ENCODE results near the gene CCT7. TPM values are rescaled to one million over a fixed set of nuclear protein-coding genes. Genes with fewer than 3 reads are reported as not detected.

CCT7 gene
- total RNA-seq, 1 donor from 2014 or later, result 216 TPM

DNA sequence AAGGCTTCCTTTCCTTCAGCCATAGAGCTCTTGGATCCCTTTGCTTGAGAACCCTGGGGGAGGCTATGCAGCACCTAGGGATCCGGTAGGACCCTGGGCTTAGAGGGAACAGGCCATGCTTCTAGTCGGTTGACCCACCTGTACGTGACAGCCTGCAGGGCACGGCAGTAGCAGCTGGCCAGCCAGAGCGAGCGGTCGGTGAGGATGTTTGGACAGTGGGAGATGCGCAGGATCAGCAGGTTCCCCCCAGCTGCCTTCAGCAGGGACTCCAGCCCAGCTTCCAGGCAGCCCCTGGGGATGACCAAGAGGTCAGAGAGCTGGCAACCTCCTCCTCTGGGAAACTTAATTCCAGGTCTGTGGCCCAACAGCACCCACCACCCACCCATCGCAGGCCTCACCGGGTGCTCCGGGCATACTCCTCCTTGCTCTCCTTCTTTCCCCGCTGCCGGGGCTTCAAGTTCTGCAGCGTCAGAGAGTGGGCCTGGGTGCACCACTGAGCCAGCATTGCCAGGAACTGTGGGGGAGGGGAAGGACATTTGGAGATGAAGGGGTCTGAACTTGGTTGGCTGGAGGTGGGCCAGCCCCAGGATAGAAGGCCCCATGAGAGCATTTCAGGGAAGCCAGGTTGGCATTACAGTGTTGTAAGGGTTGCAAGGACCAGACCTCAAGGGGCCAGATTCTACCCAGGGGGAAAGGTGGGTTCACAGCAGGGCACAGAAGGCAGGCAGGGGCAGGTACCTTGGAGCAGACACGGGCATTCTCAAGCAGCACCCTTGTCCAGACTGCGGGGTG, 29.6 kb downstream of the CCT7 start:
- ATAC-seq, result no peak
- DNase-seq, result no peak
- intact Hi-C loops (cut with micrococcal nuclease), result no loop called here

DNA sequence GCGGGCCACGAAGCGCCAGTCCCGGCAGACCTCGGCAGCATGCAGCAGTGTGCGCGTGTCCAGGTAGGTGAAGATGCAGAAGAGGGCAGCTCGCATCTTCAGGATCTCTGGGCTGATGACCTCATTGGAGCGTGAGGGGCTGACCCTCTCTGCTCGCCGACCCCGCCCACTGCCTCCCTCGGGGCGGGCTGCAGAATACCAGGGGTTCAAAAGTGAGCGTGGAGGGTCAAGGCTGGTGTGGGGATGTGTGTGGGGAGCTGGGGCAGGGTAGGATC, 30.2 kb downstream of the CCT7 start:
- intact Hi-C loops (cut with micrococcal nuclease), result no loop called here
- no peak for DNase-seq
- no peak for ATAC-seq

DNA sequence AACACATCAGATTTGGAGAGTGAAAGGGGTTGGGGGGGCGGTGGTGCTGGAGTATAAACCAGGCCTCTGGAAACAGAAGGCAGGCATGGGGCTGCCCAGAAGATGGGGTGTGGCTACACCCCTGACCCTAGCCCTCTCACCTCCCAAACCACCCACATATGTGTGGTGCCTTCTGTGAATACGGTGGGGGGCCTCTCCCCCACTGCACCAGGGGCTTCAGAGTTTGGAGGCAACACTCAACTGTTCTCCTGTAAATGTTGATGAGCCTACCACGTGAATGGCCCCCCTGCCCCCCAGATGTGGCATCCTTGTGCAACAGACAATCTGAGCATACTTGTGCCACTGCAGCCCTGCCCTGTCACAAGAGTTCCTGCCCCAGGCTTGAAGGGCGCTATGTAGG, 30.7 kb downstream of the CCT7 start:
- DNase-seq (no peak), ATAC-seq (no peak)
- intact Hi-C loops (cut with micrococcal nuclease), result no loop called here

DNA sequence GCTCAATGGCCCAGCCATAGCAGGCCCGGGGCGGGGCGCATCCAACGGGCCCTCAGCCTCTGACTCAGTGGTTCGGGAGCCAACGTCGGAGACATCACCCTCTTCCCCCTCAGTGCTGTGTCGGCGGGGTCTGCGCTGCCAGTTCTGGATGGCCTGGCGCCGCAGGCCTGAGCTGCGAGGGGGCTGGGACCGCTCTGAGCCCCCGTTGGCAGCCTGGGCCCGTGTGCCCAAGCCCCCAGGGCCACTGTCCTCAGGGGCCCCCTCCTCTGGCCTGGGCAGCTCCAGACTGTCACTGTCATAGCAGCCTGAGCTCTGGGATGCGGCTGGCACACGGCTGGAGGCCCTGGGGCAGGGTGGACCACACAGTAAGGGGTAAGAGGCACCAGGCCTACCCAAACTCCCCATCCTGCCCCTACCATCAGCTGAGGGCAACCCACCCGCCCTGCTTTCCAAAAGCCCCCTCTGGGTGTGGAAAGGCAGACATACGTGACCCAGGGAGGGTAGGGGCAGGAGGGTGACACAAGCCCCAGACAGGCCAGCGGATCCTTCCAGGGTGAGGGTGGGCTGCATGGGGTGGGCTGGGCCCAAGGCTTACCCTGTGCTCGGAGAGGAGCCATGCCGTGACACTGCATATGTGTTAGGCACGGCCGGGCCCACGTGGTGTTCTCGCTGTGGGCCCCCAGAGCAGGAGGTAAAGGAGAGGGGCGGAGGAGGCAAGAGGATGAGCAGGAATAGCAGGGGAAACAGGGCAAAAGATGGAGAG, 31.4 kb downstream of the CCT7 start:
- intact Hi-C loops (cut with micrococcal nuclease), result no loop called here
- ATAC-seq (no peak), DNase-seq (no peak)

DNA sequence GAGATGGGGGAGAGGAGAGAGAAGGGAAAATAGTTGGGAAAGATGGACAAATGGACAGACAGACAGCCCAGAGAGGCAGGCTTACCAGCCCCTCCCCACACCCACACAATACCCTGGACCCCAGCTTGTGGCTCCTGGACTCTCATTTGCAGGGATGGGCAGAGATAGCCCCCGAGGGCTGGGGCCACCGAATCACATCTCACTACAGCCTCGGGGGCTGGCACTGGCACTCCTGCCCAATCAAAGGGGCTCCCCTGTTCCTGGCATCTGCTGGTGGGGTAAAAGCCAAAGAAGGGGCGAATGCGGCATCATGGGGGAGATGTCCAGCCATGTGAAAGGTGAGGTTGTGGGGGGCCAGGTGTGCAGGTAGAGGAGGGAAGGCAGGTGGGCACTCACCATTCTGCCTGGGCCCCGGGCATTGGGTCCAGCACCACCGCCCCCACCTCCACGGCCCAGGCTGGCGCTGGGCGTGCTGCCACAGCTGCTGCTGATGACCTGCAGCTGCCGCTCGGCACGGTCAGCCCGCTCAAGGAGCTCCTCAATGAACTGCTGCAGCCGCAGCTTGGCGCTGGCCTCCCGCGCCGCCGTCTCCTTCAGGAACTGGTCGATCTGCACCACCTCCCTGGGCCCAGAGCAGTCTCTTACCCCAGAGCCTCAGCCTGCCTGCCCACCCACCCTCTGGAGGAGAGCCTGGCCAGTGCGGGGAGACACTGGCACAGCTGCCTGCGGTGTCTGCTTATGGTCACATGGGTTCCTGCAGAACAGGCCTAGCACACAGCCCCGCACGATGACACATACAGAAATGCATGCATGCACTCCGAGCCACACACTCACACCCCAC, 32.2 kb downstream of the CCT7 start:
- DNase-seq, result no peak

DNA sequence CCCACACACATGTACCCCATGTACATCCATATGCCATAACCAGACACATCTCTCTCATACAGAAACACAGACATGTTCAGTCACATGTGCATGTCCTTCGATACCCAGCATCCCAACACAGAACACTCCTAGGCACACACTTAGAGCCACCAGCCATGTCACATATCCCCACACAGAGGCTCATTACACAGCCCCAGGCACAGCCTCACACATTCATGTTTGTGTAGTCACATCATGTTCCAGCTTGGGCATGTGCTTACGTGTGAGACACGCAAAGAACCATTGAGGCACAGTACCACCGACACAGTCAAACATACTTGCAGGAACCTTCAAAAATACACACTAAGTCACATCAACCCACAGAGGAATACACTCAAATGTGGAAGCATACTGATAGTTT, 32.9 kb downstream of the CCT7 start:
- DNase-seq (no peak), ATAC-seq (no peak)
- intact Hi-C loops (cut with micrococcal nuclease), result no loop called here

More for the DNA sequence above, 32.2 kb downstream of the CCT7 start:
- ATAC-seq, result no peak
- intact Hi-C loops (cut with micrococcal nuclease), result no loop called here

DNA sequence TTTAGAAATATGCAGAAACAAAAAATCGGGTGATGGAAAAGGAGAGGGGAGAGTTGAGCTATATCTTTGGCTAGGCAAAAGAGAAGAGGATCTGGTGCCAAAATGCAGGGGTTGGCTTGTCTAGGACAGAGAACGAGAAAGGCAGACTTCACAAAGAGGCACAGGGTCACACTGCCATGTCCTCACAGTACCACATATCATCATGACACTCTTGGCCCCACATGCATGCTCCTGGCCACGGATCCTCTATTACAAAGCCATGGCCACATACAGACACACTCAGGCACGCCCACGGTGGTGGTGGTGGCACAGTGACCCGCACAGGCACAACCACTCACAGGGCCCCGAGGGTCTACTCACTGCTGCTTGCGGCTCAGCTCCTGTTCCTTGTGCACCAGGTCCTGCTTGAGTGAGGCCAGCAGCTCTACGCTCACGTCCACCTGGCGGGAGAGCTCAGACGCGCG, 34.3 kb downstream of the CCT7 start:
- ATAC-seq, result no peak
- no peak for DNase-seq
- intact Hi-C loops (cut with micrococcal nuclease), result no loop called here

DNA sequence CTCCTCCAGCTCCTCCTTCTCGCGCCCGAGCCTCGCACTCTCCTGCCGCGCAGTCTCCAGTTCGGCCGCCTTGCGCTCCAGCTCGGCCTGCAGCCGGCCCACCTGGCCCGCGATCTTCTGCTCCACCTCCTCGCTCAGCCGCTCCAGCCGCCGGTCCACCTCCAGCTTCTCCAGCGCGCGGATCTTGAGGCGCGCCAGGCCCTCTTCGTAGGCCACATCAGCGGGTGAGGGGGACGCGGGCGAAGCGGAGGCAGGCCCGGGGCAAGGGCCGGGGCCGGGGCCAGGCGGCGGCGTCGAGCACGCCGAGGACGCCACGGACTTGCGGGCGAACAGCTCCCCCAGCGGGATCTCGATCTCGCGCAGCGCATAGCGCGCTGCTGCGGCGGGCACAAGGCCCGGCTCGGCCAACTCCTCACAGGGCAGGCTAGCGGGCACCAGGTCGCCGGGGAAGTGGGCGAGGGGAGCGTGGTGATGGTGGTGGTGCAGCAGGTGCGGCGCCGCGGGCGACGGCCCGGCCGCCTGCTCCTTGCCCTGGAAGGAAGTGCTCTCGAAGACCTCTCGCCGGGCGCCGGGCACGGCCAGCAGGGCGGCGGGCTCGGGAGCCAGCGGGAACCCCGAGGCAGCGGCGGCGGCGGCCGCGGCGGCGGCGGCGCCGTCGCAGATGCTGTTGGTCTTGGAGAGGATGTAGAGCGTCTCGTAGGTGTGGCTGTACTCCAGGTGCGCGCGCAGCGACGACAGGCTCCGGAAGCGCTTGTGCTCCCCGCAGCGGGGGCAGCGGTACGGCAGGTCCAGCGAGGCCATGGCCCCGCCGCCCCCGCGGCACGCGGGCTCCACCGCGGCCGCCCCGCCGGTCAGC, 35.0 kb downstream of the CCT7 start:
- ATAC-seq (peak; percentile 35), DNase-seq (no peak)
- intact Hi-C loops (cut with micrococcal nuclease), result no loop called here

DNA sequence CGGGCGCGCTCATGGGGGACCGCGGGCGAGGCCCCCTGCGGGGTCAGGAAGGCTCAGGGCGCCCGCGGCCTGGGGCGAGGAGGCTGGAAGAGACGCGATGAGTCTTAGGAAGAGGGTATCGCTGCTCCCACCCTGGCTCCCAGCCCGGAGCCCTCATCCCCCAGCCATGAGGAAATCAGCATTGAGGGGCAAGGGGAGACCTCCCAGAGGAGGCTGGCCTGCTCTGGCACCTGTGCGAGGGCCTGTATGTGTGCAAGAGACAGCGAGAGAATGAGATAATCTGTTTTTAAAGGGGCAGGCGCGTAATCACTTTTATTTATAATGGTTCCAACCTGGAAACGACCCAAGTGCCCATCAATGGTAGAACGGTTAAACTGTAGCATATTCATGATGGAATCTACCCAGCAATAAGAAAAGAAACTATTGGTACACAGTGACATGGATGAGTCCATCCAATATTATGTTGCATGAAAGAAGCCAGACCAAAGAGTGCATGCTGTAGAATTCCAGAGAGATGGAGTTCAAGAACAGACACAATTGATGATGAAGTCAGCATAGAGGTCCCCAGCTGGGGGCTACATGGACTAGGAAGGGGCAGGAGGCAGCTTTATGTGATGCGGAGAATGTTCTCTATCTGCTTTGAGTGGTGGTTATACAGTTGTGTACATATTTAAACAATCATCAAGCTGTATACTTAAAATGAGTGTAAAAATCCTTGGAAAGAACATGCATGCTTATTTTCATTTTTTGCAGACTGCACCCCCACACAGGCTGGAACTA, 35.8 kb downstream of the CCT7 start:
- intact Hi-C loops (cut with micrococcal nuclease), result no loop called here
- ATAC-seq (no peak), DNase-seq (no peak)

DNA sequence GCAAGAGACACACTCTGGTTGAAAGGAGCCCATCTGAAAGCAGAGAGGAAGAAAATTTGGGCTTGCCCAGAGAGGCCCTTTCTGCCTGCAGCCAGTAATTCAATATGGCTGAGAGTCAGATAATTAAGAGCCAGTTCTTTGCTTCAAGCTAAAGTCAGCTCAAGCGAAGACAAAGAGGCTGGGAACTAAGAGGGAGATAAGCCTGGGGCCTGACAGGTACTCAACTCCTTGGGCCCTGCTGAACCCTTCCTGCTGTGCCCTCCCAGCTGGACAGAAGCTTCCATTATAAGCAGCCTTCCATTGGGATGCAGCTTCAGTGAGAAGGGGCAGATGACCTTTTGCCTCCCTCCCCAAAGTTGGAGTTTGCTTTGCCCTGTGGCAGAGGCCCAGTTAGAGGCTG, 38.2 kb downstream of the CCT7 start:
- DNase-seq, result no peak
- ATAC-seq, result no peak

DNA sequence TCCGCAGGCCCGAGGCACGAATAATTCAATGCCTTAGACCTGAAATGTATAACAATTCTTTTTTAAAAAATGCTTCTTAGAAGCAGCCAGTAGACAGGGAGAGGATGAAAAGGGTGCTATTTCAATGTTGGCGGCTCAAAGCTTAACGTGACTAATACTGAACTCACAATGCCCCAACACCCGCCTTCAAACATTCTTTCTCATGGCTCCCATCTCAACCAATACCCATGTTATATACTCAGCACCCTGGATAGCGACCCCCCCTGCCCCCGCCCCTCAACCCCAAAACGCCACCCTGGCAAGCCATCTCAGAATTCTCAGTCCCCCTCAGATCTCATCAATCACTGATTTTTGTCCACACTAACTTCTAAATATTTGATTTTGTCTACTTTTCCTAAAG, 45.7 kb downstream of the CCT7 start:
- DNase-seq (no peak), ATAC-seq (no peak)
- intact Hi-C loops (cut with micrococcal nuclease), result no loop called here

More for the DNA sequence above, 38.2 kb downstream of the CCT7 start:
- intact Hi-C loops (cut with micrococcal nuclease), result no loop called here

DNA sequence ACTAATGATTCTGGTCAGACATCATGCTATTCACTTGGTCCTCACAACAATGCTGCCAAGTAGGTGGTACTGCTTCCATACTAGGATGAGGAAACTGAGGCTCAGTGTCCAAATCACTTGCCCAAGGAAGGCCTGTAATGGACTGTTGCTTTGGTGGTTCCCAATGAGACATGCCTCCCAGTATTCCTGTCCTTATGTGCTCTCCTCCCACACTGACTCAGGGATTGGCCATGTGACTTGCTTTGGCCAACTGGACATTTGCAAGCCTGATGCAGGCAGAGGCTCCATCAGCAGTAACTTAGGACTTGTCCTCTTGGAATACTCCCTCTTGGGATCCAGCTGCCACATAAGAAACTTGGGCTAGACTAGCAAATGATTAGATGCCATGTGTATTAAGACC, 47.1 kb downstream of the CCT7 start:
- no peak for ATAC-seq
- intact Hi-C loops (cut with micrococcal nuclease), result no loop called here
- DNase-seq, result no peak

DNA sequence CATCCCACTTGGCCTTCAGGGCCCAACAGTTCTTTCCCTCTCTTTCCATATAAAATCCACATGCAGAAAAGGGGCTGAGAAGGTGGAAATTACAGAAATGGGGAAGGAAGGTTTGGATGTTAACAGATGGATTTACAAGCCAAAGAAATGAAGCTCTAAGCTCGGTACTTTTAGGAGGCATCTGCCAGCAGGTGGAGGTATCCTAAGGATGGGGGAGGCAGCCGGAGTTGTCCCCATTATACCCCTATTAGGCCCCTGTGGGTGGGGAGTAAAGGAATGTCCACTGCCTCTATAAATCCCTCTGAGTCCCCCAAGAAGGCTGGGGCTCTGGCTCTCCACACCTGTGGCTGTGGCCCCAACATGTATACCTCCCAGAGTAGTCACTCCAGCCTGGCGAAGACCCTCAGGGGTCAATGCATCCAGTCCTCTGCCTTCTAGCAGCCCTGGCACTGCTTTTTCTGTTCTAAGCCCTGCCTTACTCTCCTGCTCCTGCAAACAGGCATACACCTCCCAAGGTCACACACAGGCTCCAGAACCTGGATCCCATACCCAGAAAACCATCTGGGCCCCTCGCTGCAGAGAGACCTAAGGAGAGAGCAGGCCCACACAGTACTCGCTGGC, 48.9 kb downstream of the CCT7 start:
- no peak for ATAC-seq
- intact Hi-C loops (cut with micrococcal nuclease), result no loop called here

DNA sequence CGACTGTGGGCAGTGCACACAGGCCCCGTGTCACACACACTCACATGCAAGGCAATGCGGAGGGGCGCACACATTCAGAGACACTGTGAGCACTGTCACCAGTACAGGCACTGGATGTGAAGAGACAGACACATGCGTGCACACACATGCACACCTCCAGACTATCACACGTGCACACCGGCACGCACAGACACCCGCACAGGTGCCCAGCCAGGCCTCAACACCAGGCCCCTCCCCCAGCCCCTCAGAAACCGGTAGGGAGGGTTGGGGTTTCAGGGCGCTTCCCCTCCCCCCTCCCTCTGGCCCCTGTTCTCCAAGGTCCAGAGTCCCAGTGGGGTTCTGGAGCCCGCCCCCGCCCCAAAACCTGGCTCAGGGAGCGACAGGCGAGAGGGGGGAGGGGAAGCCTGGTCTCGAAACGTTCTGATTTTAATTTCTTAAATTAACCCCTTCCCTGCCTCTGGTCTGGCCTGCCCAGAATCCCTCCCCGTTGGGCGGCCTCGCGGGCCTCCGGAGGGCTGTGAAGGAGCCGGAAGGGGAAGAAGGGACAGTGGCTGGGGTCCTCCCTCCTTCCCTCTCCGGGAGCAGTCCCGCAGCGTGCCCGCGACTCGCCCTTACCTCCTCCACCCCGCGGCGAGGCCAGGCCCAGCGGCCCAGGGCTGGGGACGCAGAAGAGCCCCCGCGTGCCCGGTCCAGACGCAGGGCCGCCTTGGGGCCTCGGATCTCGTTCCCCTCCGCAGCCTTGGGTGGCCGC, 49.6 kb downstream of the CCT7 start:
- peak; percentile 28 for ATAC-seq
- intact Hi-C loops (cut with micrococcal nuclease), result no loop called here
- no peak for DNase-seq

More for the DNA sequence above, 48.9 kb downstream of the CCT7 start:
- DNase-seq, result no peak

DNA sequence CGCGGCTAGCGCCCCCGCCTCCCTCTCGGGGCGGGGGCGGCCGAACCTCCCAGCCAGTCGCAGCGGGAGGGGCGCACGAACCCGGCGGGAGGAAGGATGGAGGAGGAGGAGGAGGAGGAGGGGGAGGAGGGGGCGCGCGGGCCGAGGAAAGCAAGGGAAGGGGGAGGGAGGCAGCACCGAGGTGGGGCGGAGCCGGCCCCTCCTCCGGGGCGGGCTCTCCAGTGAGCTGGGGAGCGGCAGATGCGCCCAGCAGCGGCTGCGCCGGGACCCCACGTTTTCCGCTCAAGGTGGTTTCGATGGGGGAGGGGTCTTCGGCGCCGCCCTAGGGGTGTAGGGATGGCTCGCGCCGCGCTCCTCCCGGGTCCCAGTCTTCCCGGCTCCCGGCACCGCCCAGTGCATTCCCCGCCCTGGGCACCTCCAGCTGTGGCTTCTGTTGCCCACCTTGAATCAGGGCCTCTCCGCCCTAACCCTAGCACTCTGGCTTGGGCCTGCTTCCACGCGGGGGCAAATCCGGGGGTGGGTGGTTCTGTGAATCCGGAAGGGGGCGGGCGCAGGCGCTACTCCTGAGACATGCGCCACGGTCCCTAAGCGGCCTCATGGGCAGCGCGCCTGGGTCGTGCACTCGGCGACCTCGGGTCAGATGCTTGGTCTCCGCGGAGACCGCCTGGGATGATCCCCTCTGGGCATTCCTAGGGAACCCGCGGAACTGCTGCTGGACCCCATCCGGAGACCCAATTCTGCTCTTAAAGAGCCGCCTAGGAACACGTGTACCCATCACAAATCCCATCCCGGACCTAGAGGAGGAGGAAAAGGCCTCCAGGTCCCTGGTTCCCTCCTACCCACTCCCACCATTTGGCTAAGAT, 50.4 kb downstream of the CCT7 start, which contains the start of gene FBXO41:
Gene FBXO41, minus strand, starts transcription at position 183 of the 863 bp plus-strand sequence. CDS start 14,848 bp downstream, outside the sequence.
- intact Hi-C loops (cut with micrococcal nuclease), result no loop called here
- DNase-seq (peak; percentile 64), ATAC-seq (peak; percentile 86)

DNA sequence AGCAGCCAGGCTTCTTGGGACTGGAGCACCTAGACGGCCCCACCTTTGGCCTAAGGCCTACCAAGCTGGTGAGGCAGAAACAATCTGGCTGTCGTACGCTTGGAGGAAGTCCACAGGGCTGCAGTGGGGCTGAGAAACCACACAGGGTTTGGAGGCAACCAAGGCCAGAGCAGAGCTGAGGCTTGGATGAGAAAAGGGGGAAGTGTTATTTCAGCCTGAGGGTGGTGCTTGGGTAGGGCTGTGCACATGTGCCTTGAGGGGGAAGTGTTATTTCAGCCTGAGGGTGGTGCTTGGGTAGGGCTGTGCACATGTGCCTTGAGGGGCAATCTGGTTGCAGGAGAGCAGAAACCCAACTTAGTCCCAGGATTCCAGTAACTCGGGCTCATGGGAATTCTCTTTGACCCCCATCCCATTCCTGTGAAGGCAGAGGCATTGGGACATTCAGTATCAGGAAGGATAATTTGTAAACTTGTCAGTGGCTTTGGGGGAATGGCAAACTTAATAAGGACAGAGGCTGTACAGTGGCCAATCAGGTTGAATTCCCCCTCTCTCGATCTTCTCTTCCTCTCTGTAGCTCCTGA, 51.1 kb downstream of the CCT7 start:
- ATAC-seq, result peak; percentile 67
- no peak for DNase-seq
- intact Hi-C loops (cut with micrococcal nuclease), result no loop called here

Data from left ventricle myocardium superior (tissue), 1 donor.